ENCODE measurements around the gene FLYWCH1.
A peak's percentile ranks its signal among the peaks of the same experiment; 100 is the strongest.

FLYWCH1 gene, protein sequence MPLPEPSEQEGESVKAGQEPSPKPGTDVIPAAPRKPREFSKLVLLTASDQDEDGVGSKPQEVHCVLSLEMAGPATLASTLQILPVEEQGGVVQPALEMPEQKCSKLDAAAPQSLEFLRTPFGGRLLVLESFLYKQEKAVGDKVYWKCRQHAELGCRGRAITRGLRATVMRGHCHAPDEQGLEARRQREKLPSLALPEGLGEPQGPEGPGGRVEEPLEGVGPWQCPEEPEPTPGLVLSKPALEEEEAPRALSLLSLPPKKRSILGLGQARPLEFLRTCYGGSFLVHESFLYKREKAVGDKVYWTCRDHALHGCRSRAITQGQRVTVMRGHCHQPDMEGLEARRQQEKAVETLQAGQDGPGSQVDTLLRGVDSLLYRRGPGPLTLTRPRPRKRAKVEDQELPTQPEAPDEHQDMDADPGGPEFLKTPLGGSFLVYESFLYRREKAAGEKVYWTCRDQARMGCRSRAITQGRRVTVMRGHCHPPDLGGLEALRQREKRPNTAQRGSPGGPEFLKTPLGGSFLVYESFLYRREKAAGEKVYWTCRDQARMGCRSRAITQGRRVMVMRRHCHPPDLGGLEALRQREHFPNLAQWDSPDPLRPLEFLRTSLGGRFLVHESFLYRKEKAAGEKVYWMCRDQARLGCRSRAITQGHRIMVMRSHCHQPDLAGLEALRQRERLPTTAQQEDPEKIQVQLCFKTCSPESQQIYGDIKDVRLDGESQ

DNA sequence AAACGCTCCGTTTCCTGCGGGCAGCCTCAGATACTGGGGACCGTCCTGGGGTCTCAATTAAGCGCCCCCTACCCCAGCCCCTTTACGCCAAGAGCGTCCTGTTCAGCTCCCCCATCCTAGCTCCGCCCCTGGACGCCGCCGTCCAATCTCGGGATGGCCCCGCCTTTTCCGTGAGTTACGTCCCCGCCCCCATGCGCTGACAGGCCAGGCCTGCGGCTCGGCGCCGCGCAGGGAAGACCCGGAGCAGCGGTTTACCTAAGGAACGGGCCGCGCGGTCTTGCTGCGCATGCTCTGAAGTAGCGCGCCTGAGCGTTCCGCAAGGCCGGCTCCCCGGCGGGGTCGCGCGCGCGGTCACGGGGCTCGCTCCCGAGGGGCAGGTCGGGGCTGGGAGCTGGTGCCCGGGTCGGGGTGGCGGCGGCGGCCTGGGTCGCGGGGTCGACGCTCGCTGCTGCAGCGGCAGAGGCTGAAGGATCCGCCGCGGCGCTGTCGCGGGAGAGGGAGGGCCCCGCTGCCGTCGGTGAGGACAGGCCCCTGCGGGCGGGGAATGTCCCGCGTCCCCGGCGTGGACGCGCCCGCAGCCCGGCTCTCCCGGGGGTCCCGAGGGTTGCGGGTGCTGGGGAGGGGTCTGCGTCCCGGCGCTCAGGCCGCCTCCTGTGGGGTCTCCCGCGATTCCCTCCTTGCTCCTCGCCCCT, at the start of gene FLYWCH1:
Gene FLYWCH1 (plus strand): TSS at position 294 of the 692 bp plus-strand sequence. CDS start 17,755 bp downstream, outside the sequence.
- Mint-ChIP-seq H3K9me3 (no peaks in the 10 kb centered on the region), H3K36me3 (ENCODE audit: low read depth) (peaks cover 11% of the 10 kb centered on the region), H3K4me3 (peak within 1 kb of the TSS; percentile 90), H3K4me1 (ENCODE audit: low read depth) (peaks cover 17% of the 10 kb centered on the region), H3K27ac (peak within 1 kb of the TSS; percentile 83), H3K27me3 (ENCODE audit: low read depth) (peaks cover 8% of the 10 kb centered on the region)
- peak; percentile 99 for DNase-seq (ENCODE audit: low spot score)

DNA sequence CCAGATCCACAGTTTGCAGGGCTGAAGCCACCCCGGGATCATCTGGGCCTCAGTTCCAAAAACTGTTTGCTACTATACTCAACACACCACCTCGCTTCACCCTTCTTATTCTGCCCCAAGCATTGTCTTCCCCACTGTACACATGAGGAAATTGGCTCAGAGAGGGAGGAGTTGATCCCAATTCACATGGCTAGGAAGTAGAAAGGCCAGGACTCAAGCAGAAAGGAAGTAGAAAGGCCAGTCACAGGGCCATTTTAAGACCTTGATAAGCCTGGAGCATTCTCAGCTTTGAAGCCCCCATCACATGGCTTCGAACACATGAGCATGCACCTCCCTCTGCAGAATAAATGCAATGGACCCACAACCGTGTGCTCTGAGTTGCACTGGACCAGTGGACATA, 46.1 kb upstream of the FLYWCH1 start:
- H3K9me3 Mint-ChIP-seq: peaks cover 5% of the 10 kb centered on the region
- peaks cover 11% of the 10 kb centered on the region for H3K27me3 Mint-ChIP-seq (ENCODE audit: low read depth)
- no peak for DNase-seq (ENCODE audit: low spot score)
- H3K36me3 Mint-ChIP-seq (ENCODE audit: low read depth): no peaks in the 10 kb centered on the region
- peaks cover 10% of the 10 kb centered on the region for H3K4me1 Mint-ChIP-seq (ENCODE audit: low read depth)
- no peak overlapping the region for H3K27ac Mint-ChIP-seq
- no peak overlapping the region for H3K4me3 Mint-ChIP-seq

DNA sequence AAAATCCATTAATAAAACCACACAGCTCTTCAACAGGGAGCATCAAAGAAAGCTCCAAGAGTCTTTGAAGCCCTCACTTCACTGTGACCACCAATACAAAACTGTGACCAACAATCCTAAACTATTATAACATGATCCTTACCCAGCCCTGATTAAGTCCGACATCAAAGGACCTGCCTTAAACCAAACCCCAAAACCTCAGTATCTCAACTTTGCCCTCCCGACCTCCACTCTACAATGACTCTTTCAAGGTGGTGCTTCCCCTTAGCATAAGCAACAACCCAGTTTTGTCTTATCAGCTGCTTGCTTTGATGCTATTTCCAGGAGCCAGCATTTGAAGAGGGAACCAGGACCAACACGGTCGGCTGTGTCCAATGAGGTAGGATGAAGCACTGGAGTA, 45.3 kb upstream of the FLYWCH1 start:
- peaks cover 1% of the 10 kb centered on the region for H3K9me3 Mint-ChIP-seq
- no peak for DNase-seq (ENCODE audit: low spot score)
- no peaks in the 10 kb centered on the region for H3K36me3 Mint-ChIP-seq (ENCODE audit: low read depth)
- no peak overlapping the region for H3K27ac Mint-ChIP-seq
- peaks cover 11% of the 10 kb centered on the region for H3K27me3 Mint-ChIP-seq (ENCODE audit: low read depth)
- H3K4me1 Mint-ChIP-seq (ENCODE audit: low read depth): peaks cover 10% of the 10 kb centered on the region
- peak overlapping the region; percentile 47 for H3K4me3 Mint-ChIP-seq

DNA sequence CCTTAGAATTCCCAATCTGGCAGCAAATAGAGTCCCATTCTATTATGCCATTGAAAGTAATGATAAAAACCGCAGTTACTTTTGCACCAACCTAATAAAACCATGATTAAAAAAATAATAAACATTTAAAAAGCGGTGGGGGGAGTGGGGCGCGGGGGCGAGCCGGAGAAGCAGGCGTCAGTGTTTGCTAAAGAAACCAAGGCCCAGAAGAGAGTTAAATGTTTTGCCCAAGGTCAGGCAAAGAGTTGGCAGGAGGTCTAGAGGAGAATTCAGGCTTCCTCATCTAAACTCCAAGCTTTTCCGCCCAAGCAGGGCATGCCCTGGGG, 44.1 kb upstream of the FLYWCH1 start:
- DNase-seq (ENCODE audit: low spot score): no peak
- H3K27ac Mint-ChIP-seq: peak overlapping the region; percentile 84
- peaks cover 11% of the 10 kb centered on the region for H3K27me3 Mint-ChIP-seq (ENCODE audit: low read depth)
- peaks cover 10% of the 10 kb centered on the region for H3K4me1 Mint-ChIP-seq (ENCODE audit: low read depth)
- no peaks in the 10 kb centered on the region for H3K9me3 Mint-ChIP-seq
- H3K36me3 Mint-ChIP-seq (ENCODE audit: low read depth): no peaks in the 10 kb centered on the region
- H3K4me3 Mint-ChIP-seq: peak overlapping the region; percentile 89

DNA sequence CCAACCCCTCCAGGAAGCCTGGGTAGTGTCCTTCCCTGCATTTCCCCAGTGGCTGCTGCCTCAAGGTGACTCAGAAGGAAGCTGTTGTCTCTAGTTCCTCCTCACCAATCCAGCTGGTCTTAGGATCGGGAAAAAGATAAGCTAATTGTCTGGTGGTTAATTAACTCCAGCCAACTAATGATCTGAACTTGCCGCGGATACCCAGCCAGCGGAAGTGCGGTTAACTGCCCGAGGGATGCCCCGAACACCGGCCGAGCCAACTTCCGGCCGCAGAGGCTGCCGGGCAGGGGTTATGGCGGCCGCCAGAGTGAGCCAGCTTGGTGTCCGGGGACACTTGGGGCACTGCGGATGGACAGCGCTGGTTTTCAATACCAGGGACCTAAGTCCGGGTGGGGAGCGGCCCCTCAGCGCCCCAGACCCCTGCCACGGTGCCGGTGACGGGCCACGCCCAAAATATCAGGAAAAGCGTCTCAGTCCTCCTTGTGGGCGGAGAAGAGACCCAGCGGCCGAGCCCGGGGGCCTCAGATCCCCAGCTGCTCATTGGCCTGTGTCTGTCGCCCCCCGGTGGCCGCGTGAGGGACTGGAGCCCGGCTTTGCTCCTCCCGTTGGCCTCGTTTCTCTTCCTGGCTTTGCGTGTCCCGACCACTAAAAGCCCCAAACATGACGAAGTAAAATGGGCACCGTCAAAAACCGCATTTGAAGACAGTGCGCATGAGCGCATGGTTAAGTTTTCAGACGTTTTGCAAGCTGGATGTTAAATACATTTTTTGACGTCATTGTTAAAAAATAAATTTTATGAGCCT, 43.5 kb upstream of the FLYWCH1 start:
- DNase-seq (ENCODE audit: low spot score): peak; percentile 95
- peak overlapping the region; percentile 84 for H3K27ac Mint-ChIP-seq
- peaks cover 10% of the 10 kb centered on the region for H3K4me1 Mint-ChIP-seq (ENCODE audit: low read depth)
- H3K27me3 Mint-ChIP-seq (ENCODE audit: low read depth): peaks cover 11% of the 10 kb centered on the region
- H3K9me3 Mint-ChIP-seq: no peaks in the 10 kb centered on the region
- H3K4me3 Mint-ChIP-seq: peak overlapping the region; percentile 89
- no peaks in the 10 kb centered on the region for H3K36me3 Mint-ChIP-seq (ENCODE audit: low read depth)

DNA sequence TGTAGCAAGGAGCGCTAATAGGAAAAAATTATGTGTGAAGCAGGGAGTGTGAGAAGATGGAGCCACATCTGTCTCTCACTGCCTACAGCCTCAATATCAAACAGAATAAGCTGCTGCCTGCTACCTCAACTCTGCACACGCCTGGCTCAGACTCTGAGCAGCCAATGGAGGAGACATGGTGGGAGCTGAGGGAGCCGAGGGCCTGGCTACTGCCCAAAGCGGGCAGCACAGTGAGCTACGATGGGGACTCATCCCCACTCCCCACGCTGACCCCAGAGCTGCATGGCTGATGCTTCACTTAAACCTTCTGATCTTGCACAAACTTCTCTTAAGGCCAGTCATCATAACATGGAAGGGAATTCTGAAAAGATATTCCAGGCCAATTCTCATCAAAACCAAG, 39.8 kb upstream of the FLYWCH1 start:
- H3K9me3 Mint-ChIP-seq: no peaks in the 10 kb centered on the region
- H3K36me3 Mint-ChIP-seq (ENCODE audit: low read depth): no peaks in the 10 kb centered on the region
- H3K27me3 Mint-ChIP-seq (ENCODE audit: low read depth): peaks cover 3% of the 10 kb centered on the region
- H3K4me1 Mint-ChIP-seq (ENCODE audit: low read depth): peaks cover 2% of the 10 kb centered on the region
- no peak overlapping the region for H3K4me3 Mint-ChIP-seq
- H3K27ac Mint-ChIP-seq: no peak overlapping the region
- no peak for DNase-seq (ENCODE audit: low spot score)

DNA sequence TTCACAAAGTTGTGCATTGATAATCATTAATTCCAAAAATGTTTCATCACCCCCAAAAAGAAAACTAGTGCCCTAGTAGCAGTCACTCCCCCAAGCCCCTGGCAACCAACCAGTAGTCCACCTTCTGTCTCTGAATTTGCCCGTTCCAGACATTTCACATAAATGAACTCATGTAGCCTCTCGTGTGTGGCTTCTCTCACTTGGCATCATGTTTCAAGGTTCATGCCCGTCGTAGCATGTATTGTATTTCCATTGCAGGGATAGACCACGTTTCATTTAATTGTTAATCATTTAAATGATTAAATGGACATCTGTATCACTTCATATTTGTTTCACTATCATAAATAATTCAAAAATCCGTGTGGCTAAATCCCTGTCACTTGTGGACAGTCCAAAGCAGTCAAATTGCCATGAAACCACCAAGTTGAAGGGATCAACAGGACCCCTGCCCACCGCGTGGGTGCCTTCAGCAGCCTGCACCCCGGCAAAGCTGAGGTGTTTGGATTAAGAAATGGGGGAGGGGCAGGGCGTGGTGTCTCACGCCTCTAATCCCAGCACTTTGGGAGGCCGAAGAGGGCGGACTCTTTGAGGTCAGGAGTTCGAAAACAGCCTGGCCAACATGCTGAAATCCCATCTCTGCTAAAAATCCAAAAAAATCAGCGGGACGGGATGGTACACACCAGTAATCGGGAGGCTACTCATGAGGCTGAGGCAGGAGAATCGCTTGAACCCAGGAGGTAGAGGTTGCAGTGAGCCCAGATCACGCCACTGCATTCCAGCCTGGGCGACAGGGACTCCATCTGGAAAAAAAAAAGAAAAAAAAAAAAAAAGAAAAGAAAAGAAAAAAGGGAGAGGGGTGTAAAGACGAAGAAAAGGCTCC, 37.5 kb upstream of the FLYWCH1 start:
- Mint-ChIP-seq H3K4me1 (ENCODE audit: low read depth) (no peaks in the 10 kb centered on the region), H3K27ac (no peak overlapping the region), H3K36me3 (ENCODE audit: low read depth) (no peaks in the 10 kb centered on the region), H3K4me3 (no peak overlapping the region), H3K27me3 (ENCODE audit: low read depth) (peaks cover 3% of the 10 kb centered on the region), H3K9me3 (no peaks in the 10 kb centered on the region)
- DNase-seq (ENCODE audit: low spot score): no peak

DNA sequence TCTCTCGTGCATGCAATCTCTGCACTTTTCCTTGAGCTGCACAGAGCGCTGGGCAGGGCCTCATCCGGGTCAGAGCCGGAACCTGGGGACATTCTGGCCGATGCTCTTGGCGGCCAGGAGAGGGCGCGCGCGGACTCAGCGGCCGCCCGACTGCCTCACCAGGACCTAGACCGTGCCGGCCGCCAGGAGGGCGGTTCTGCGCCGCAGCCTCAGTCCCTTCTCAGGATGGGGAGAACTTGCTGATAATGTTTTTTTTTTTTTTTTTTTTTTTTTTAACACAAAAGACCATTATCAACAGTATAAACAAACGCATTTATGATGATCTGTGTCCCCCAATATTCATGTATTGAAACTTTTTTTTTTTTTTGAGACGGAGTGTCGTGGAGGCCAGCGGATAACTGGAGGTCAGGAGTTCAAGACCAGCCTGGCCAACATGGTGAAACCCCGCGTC, 36.8 kb upstream of the FLYWCH1 start:
- H3K9me3 Mint-ChIP-seq: peaks cover 5% of the 10 kb centered on the region
- DNase-seq (ENCODE audit: low spot score): peak; percentile 58
- H3K27me3 Mint-ChIP-seq (ENCODE audit: low read depth): peaks cover 3% of the 10 kb centered on the region
- H3K4me3 Mint-ChIP-seq: no peak overlapping the region
- no peaks in the 10 kb centered on the region for H3K4me1 Mint-ChIP-seq (ENCODE audit: low read depth)
- no peaks in the 10 kb centered on the region for H3K36me3 Mint-ChIP-seq (ENCODE audit: low read depth)
- H3K27ac Mint-ChIP-seq: no peak overlapping the region

DNA sequence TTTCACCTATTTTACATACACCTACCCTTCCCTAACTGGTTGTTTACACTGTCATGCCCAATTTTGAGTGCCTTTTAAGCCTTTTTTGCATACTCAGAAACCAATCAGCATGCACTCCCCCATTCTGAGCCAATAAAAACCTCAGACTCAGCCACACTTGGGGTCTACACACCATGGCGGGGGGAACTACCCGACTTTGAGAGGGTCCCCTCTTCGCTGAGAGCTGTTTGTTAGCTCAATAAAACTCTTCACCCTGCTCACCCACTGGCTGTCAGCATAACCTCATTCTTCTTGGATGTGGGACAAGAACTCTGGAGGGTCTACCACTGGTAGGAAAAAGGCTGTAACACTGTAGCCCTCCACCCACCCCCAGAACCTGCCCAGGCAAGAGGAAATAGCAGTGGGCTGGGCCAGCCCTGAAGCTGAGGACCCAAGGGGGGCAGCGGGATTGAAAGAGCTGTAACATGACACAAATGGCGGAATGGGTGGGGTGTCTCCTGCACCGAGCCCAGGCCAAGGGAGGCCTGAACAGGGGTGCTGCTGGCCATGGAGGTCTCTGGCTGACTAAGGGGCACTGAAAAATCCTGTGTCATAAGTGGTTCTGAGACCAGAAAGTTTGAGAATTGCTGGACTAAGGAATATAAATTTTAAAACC, 31.8 kb upstream of the FLYWCH1 start:
- peaks cover 9% of the 10 kb centered on the region for H3K4me1 Mint-ChIP-seq (ENCODE audit: low read depth)
- H3K4me3 Mint-ChIP-seq: no peak overlapping the region
- H3K9me3 Mint-ChIP-seq: peaks cover 7% of the 10 kb centered on the region
- H3K27ac Mint-ChIP-seq: no peak overlapping the region
- no peaks in the 10 kb centered on the region for H3K36me3 Mint-ChIP-seq (ENCODE audit: low read depth)
- peaks cover 3% of the 10 kb centered on the region for H3K27me3 Mint-ChIP-seq (ENCODE audit: low read depth)
- no peak for DNase-seq (ENCODE audit: low spot score)

DNA sequence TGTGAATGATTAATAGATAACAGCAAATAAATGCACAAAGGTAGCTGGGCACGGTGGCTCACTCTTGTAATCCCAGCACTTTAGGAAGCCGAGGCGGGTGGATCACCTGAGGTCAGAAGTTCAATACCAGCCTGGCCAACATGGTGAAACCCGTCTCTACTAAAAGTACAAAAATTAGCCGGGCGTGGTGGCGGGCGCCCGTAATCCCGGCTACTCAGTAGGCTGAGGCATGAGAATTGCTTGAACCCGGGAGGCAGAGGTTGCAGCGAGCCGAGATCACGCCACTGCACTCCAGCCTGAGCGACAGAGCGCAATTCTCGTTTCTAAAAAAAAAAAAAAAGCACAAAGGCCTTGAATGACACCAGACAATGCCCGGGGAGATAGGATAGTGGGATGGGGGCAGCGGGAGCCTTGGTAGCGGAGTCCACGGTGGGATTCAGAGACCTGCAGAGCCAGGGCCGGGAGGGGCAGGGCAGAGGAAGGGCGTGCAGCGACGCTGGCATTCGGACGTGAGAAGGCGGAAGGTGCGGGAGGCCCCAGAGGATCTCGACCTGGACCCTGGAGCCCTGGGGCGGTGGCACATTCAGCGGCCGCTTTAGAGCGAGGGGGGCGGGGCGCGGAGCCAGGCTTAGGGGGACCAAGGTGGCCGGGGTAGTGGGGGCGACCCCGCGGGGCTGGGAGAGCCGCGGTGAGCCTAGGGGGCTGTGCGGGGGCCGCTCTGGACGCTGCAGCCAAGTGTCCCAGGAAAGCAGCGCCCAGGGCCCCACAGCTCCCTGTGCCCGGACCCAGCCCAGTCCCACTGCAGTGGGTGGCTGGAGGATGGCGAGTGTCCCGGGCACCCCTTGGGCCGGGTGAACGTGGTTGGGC, 29.7 kb upstream of the FLYWCH1 start:
- Mint-ChIP-seq H3K4me1 (ENCODE audit: low read depth) (peaks cover 12% of the 10 kb centered on the region), H3K27ac (peak overlapping the region; percentile 97), H3K9me3 (peaks cover 7% of the 10 kb centered on the region), H3K36me3 (ENCODE audit: low read depth) (peaks cover 2% of the 10 kb centered on the region), H3K27me3 (ENCODE audit: low read depth) (no peaks in the 10 kb centered on the region), H3K4me3 (peak overlapping the region; percentile 93)
- DNase-seq (ENCODE audit: low spot score): peak; percentile 42

DNA sequence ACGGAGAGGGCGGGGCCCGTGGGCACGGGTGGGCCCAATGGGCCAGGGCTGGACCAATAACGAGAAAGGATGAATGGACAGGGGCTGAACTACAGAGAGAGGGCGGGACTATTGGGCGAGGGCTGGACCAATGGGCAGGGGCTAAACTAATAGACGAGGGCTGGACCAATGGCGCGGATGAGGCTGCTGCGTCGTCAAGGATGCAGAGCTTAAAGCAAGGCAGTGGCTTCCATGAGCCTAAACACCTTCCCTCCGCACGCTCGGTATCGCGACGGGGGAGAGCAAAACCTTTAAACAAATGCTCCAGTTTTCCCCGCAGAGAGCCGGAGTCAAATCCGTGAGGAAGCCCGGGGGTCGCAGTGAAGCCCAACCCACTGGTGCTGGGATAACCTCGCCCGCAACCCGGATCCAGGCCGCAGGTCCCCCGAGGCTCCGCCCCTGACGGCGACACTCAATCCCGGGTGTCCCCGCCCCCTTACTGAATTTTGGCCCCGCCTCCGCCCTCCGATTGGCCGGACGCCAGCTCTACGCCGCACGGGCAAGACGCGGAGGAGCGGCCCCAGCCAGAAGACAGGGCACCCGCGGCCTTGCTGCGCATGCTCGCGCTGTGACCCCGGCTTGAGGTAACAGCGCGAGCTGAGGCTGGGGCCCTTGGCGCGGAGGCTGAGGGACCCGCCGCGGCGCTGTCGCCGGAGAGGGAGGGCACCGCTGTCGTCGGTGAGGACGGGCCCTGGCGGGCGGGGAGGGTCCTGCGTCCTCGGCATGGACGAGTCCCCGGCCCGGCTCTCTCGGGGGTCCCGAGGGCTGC, 28.9 kb upstream of the FLYWCH1 start, which contains the start of gene FLYWCH2:
Gene FLYWCH2 (plus strand): TSS at position 566 of the 808 bp plus-strand sequence. CDS start 13,235 bp downstream, outside the sequence.
- H3K27ac Mint-ChIP-seq: peak within 1 kb of the TSS; percentile 97
- peak within 1 kb of the TSS; percentile 93 for H3K4me3 Mint-ChIP-seq
- peak; percentile 100 for DNase-seq (ENCODE audit: low spot score)
- peaks cover 2% of the 10 kb centered on the region for H3K36me3 Mint-ChIP-seq (ENCODE audit: low read depth)
- H3K9me3 Mint-ChIP-seq: peaks cover 7% of the 10 kb centered on the region
- H3K4me1 Mint-ChIP-seq (ENCODE audit: low read depth): peaks cover 12% of the 10 kb centered on the region
- H3K27me3 Mint-ChIP-seq (ENCODE audit: low read depth): no peaks in the 10 kb centered on the region
